ENCODE data around the gene CDKAL1.

CDKAL1 gene

DNA sequence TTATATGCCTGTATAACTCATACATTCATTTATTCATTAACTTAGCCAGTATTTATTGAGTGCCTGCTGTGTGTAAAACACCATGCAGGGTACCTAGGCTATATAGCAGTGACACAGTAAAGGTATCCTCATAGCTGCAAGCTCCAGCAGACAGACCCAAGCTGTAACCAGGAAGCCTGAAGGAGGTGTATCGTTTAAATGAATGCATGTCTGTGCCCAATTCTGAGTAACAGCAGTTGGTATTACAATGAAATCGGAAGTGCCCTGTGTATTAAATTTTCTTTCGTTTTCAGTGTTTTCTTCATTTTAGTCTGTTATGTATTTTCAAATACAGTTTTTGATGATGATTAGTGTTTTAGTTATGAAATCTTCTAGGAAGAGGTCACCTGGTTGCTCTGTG lies 573.5 kb downstream of the CDKAL1 start:
- DNase-seq (ENCODE audit: low read depth) = no peak

DNA sequence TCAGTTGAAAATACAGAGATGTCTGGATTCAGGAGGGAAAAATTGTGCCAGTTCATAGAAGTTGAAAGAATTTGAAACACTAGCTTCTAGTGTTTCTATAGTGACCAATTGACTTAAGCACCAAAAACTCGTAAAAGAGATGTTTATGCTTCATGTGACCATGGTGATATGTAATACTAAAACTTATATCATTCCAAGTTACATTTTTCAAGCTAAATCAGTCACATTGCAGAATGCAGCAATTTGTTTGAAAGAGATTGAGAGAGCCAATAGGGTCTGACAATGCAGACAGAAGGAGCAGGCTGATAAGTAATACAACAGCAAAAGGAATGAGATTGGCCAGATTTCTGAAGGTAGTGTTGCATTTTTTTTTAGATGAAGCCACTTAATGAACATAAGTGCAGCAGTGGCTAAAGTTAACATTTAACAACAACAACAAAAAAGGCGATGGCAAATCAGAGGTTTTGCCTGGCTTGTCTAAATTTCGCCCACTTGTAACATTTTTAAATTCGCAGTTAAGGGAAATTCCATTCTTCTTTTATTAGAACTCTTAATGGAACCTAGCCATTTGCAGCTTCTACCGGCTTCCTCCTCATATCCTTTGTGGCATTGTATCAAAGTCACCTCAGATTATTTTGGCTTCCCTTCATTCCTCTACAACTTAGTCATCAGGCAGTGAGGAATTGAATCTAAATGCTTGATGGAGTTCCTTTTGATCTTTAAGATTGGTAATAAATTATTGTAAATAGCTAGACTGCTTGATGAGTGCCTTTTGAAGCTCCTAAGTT lies 575.3 kb downstream of the CDKAL1 start:
- DNase-seq (ENCODE audit: low read depth) = peak; percentile 72

DNA sequence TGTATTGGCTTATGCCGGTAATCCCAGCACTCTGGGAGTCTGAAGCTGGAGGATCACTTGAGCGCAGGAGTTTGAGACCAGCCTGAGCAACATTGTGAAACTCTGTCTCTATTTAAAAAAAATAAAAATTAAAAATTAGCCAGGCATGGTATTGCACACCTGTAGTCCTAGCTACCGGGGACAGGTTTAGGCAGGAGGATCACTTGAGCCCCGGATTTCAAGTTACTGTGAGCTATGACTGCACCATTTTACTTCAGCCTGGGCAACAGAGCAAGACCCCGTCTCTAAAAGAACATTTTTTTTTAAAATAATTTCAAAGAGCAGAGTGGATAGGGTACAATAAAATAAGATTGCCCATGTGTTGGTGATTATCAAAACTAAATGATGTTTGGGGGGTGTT lies 576.4 kb downstream of the CDKAL1 start:
- DNase-seq (ENCODE audit: low read depth) = no peak

DNA sequence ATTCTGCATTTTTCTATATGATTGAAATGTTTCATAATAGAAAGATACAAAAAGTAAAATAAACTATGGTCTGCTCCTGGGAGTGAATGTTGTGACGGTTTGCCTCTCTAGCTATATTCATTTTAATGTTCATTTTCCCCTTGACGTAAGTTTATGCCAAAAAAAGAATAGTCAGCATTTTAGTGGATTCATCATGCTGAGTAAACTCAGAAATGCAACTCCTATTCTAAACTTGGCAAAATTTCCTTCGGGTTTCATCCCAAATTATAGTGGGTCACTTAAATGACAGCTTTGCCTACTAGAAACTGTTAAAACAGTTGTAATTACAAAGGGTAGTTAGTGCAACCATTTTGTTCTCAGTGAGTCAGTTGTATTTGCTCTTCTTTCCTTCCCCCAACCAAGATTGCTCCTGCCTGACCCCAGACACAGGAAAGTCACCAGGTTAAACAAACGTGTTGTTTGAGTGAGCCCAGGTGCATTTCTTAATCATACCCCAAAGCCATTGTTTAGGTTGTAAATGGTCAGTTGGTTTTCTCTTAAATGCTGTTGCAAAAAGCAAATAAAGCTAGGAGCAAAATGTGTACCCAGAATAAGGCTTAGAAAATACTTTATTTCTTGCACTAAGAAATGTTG lies 577.0 kb downstream of the CDKAL1 start:
- no peak for DNase-seq (ENCODE audit: low read depth)

DNA sequence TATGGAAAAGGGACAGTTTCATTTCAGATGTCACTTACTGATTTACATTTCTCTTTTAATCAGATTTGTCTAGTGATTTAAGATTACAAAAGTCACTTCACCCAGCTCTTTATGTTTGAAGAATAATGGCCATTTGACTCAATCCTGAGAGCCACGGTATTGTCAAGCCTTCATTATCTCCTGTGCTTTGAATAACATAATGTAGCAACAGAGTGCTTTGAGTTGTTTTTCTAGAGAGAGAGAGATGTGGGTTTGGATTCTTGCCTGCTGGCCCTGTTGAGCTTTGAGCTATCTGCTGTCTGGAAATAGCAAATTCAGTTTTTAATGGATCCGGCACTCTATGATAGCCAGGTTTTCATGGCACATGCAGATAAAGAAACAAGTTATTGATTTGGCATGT lies 580.9 kb downstream of the CDKAL1 start:
- peak; percentile 81 for DNase-seq (ENCODE audit: low read depth)

DNA sequence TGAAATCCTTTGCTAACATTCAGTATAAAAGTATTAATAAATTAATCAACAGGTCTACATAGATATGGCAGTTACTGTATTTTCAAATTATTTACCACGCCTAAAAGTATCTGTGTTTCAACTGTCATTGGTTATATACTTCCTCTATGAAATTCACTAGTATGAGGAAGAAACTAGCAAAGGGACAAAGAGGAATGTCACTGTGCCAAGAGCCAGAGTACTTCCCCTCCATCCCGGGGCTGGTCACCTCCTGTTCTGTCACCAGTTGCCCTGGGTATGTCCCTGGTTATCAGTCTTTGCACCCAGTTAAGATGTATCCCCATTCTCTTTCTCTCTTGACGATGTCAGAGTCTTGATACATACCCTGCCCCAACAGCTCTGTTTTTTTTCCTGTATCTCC lies 582.5 kb downstream of the CDKAL1 start:
- no peak for DNase-seq (ENCODE audit: low read depth)

DNA sequence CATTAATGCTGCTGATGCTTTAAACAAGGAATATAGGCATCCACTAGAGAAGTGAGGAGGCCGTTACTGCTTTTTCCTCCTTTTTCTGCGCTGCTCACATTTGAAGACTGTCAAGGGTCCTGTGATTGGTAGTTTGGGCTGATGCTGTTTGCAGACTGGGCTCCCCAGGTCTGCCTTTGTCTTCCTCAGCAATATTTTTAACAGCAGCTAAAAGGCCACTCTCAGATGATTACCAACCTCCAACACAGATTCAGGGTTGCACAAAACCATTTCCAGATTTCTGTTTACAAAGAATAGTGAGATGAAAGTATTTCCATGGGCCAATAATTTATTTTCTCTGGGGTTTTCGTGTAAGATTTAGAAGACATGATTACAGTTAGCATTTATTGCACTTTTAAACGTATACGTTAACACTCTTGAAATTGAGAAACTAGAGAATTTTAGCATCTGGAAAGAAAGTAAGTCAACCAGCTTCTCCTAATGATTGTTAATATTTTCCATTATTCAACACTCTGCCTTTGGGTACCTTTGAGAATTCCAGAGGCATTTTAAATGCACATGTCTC lies 584.0 kb downstream of the CDKAL1 start:
- no peak for DNase-seq (ENCODE audit: low read depth)

DNA sequence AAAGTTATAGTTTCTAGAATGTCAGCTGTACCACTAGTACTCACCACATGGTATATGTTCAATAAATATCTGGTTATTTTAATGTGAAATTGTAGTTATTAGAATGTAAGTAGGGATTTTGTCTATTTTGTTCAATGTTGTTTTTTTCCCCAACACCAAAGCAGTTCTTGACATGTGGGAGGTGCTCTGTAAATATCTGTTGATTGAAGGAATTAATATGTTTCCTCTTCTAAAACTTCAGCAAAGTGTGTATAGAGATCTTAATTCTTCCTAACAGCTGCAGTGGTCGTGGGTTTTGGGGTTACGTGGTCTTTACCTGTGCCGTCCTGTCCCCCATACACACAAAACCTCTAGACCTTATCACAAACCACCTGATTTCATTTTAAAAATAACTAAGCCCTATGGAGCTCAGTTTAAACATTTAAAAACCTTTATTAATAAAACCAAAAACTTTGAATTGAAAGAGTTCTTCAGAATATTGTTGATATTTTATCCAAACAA lies 587.4 kb downstream of the CDKAL1 start:
- DNase-seq (ENCODE audit: low read depth) = no peak

DNA sequence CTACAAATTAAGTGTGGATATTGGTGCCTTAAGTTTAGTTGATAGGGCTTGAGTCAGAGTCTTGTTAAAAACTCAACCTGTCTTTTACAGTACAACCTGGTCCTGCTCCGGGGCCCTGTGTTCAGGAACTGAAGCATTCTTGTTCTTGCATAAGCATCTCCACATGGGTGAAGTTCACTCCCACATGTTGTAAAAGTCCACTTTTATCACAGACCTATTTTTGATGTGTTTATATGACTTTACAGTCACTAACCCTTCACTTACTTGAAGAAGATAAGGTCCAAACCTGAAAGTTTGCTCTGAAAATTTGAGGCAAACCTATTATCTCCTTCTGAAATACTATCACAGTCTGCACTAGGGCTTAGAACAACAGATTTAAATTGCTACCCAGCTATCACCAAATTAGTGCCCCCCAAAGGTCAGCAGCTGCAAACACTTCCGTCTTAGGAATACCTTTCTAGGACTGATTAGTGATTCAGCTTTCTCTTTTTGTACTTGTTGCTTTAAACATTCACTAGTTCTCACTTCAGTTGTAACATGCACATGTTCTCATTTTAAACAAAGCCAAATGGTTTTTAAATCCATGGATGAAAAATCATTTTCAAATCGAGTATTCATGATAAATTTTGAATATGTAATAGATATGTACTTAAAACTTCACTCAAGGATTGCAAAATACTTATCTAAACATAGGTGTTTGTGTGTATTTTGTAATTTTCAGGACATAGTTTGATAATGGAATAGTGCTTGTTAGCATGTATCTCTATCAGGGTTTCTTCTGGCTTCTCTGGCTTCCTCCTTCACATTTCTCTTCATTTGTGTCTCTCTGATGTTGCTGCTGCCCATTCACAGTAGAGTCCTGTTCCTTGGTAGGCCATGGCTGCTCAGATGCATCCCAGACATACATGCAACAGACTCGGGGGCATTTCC lies 589.5 kb downstream of the CDKAL1 start:
- DNase-seq (ENCODE audit: low read depth) = no peak

DNA sequence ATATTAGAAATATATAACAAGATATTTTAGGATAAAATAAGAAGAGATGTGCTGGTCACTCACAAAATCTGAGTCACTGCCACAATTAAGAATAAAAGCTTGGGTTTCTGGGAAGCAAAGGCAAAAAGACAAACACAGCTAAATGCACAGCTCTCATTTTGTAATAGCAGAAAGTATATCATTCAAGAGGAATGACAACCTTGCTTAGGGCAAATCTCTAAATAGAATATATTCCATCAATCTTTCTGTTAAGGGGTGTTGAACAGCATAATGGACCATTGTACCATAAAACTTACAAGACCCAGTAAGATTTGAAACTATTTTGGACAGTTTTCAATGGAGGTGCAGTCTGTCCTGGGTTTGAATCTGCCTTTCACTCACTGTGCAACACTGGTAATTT lies 594.3 kb downstream of the CDKAL1 start:
- DNase-seq (ENCODE audit: low read depth) = no peak

DNA sequence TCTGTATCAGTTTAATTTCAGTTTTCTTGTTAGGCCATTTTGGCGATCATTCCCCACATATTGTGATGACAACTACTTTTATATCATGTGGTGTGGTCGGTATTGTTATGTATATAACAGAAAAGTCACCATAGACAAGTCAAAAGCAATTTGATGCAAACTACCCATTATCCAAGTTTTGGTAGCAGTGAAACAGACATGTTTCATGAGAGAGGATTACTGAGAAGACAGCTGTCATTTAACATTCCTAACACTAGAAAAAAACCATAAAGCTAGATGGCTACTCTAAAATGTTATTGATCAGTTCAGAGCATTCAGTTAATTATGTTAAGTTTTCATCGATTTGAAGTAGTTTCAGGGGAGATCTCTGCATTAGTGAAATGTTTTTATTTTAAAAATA lies 597.1 kb downstream of the CDKAL1 start:
- DNase-seq (ENCODE audit: low read depth) = no peak

DNA sequence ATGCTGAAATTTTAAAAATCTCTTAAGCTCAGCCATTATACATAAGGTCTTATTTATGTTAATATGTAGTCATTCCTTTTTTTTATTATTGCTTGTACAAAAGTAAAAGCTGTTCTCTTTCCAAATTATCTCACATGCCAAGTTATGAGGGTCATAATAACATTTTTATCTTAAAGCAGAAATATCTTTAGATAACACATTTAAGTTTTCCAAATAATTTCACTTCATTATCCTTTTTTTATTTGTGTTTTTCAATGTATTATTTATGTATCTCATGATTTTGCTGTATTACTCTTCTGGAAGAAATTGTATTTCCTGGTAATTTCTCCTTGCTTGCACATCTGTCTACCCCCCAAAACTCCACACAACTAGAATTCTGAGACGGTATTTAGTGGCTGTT lies 598.2 kb downstream of the CDKAL1 start:
- DNase-seq (ENCODE audit: low read depth) = no peak

DNA sequence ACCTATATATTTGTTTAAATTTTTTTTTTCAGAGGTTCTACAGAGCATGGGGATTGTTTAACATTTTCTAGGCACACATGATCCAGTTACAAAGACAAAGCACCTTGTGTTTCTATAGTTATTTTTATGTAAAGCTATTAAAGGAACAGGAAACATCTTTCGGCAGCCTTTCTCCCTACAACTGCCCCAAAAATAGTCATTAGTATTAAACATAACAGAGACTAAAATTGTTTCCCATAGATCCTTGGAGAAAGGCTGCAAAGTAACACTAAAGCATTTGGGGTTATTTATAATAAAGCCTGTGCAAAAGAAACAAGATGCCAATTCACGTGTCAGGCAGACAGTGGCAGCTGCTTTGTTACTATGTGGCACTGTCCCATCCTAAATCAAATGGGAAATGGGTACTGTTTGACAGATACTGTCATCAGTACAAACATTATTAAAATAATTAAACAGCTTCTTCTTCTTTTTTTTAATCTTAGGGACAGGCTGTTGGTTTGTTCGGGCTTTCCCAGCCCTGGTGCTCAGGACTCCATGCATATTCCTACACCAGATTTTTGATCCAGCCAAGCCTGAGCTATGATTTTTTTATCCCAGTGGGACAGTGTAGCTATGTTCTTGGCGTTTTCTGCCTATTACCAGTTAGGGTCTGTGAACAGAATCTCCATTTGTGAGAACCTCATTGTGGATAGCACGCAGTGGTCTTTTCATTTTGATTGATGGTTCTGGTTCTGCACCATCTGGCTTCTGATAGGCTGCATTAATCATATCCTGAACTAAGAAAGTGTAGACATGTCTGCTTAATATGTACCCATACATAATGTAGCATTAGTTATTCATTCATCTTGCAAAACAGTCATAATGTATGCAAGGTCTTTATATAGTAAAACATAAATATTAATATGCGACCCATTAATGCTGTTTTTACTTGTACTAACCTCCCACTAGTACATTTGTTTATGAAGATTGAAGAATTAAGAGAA lies 598.9 kb downstream of the CDKAL1 start:
- DNase-seq (ENCODE audit: low read depth) = no peak

DNA sequence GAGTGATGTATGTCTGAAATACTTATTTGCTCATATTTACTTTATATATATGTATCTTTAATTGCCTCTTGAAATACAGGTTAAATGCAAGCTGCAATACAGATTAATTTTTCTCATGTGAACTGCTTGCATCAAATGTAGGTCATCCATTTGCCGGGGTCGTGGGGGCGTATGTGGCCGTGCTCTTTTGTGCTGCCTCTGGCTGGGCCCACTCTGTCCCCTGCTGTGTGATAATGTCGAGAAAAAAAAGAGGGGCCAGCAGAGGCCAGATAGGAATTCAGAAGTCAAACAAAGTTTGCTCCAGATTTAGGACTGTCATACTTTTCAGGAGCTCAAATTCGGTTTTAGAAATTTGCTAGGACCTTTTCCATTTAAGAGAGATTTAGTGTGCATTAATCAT lies 599.6 kb downstream of the CDKAL1 start:
- no peak for DNase-seq (ENCODE audit: low read depth)

DNA sequence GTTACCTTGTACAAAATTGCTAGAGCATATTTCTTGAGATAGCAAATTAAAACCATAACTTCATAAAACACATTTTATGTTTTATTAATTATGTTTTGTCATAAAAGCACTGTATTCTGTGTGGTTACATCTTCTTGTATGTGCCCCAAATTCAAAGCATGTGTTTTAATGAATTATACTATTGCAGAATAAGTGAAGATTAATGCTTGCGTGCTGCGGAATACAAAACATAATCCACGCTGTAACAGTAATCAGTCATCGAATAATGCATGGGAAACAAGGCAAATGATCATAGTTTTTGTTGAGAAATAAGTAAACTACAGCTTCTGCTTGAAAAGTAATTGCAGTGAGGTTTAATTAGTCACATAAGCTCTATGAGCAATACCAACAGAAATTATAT lies 600.1 kb downstream of the CDKAL1 start:
- no peak for DNase-seq (ENCODE audit: low read depth)

DNA sequence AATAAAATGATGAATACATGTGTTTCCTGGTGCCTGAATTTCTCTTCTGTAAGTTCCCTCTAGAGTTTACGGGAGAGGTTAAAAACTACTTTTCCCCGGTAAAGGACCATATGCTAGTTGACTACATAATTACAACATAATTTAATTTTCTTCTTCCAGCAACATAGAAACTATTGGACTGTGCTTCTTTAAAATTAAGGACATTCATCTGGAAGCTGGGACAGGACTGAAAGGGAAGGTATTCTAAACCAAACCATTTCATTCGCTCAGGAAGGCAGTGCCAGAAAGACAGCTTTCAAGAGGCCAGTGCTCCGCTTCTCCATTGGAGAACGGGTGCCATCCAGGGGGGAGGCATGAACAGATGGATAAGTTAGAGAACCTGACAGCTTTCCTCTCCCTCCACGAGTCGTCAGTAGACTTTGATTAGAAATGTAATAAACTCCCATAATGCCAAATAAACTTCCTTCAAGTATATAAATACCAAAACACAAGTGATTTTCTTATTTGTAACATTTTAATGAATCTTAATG lies 601.3 kb downstream of the CDKAL1 start:
- DNase-seq (ENCODE audit: low read depth) = no peak

DNA sequence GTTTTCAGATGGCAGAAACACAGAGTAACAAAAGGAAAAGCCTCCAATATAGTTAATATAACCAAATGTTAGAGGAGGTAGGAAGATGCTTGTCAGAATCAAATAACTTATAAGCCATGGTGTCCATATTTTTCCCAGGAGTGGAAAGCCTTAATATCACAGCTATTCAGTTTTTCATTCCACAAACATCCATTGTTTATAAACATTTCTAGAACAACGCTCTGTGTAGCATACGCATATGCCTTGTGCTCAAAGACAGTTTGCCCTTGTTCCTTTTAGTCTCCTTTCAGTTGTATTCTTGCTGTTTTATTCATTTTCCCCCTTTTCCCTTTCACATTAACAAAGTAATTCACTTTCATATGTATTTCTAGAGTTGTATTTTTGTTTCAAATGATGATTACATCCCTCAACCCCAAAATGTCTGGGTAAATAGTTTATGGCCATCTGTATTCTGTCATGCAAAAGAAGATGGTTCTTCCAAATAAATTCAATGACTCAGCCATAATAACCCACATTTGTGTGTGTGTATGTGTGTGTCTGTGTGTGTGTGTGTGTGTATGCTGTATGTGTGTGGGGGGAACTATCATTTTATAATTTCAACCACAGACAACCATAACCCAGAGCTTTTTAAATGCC lies 603.6 kb downstream of the CDKAL1 start:
- DNase-seq (ENCODE audit: low read depth) = no peak

DNA sequence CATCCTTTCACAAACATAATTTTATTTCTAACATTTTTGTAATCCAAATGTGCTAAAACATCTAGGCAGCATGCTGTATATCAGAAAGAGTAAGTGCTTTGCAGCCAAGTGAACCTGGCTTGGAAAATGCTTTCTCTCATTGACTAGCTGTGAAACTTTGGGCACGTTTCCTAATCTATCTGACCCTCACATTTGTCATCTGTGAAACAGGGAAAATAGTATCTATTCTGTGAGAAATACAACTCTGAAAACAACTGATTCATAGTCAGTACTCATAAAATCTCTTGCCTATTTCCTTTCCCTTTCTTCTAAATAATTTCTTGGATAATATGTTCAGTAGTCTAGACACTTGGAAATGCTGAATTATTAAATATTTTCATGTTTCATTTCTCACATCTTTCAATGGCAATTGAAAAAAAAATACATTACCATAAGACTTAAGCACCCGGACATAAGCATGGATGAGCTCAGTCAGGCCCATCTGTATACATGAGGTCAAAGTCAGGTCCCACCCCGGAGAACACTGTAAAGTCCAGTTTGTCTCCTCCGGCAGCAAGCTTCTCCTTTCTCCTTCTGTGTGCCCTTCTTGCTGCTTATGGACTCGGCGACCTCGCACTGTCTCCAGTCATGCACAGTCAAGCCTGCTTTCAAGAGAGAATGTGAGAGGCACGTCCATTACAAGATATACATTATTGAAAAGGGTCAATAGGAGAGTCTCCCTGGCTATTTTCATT lies 604.2 kb downstream of the CDKAL1 start:
- no peak for DNase-seq (ENCODE audit: low read depth)

DNA sequence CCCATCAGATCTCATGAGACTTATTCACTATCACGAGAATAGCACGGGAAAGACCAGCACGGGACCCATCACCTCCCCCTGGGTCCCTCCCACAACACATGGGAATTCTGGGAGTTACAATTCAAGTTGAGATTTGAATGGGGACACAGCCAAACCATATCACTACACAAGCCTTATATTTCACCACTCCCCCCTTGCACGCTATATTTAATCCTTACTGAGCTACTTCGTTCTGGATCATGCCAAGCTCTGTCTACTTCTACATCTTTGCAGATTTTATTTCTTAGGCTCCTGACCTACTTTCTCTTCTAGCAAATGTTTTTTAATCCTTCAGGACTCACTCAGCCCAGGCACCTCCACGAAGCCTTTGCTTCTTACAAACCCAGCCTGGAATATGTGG lies 606.7 kb downstream of the CDKAL1 start:
- no peak for DNase-seq (ENCODE audit: low read depth)
